ENCODE measurements around the gene SIN3A. TPM values are rescaled to one million over a fixed set of nuclear protein-coding genes. Genes with fewer than 3 reads are reported as not detected.

SIN3A gene
- total RNA-seq, 2 experiments from 2014 or later, result 67.5 to 72.4 TPM

DNA sequence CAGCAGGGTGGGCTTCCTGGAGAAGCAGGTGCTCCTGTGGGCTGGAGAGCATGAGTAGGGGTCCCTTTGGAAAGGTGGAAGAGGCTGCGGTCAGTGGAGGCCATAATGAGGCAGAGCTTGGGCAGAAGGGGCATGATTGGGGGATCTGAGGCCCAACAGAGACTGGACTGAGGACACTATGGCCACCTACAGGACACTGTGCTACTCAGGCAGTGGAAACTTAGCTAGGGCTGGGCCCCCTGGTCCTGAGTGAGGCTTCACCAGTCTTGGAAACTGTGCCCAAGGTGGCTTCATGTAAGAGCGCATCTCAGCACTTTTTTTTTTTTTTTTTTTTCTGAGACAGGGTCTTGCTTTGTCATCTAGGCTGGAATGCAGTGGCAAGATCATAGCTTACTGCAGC lies 121.9 kb downstream of the SIN3A start:
- Mint-ChIP-seq H3K4me3 (no peak overlapping the region), H3K27me3 (no peaks in the 10 kb centered on the region), H3K27ac (no peak overlapping the region), H3K4me1 (ENCODE audit: low read depth) (no peaks in the 10 kb centered on the region), H3K36me3 (ENCODE audit: low read depth) (no peaks in the 10 kb centered on the region), H3K9me3 (no peaks in the 10 kb centered on the region)
- ATAC-seq, result no peak
- ChIA-PET CTCF (no interaction called here), POLR2A (no interaction called here)
- intact Hi-C loops (cut with micrococcal nuclease), result no loop called here
- DNase-seq, result no peak
- TF ChIP-seq, protein P1, sequence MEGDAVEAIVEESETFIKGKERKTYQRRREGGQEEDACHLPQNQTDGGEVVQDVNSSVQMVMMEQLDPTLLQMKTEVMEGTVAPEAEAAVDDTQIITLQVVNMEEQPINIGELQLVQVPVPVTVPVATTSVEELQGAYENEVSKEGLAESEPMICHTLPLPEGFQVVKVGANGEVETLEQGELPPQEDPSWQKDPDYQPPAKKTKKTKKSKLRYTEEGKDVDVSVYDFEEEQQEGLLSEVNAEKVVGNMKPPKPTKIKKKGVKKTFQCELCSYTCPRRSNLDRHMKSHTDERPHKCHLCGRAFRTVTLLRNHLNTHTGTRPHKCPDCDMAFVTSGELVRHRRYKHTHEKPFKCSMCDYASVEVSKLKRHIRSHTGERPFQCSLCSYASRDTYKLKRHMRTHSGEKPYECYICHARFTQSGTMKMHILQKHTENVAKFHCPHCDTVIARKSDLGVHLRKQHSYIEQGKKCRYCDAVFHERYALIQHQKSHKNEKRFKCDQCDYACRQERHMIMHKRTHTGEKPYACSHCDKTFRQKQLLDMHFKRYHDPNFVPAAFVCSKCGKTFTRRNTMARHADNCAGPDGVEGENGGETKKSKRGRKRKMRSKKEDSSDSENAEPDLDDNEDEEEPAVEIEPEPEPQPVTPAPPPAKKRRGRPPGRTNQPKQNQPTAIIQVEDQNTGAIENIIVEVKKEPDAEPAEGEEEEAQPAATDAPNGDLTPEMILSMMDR (IDR thresholded peaks at IDR 0.05), result no peak

DNA sequence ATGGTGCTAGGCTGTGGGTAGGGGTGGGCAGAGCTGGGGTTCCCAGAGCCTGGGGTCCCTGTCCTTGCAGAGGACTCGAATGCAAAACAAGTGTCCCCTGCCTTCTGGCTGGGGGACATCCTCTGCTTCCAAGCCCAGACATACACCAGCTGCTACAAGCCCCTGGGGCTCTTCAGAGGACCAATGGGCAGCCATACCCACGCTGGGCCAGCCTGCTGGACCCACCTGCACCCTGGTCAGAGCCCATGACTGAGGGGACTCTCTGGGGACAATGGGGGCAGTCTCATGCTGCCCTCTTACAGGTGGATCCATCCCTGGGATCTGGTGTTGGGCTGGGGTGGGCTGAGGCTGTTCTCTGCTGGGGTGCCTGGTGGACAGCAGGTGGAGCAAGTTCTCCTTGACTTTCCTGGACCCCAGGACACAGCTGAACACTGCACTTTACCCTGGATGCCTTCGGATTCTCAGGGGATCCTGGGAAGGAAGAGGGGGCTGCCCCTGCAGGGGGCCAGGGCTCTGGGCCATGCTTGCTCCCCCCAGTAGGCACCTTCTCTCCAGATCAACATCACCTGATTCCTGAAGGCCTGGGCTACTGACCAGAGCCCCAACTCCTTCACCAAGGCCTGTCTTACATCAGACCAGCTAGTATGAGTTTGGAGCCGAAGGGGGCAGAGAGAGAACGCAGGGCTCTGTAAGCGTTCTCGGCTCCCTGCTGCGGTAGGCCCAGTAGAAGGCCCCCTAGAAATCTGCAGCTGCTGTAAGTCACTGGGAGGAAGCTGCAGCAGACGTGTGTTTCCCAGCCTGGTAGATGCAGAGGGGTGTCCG lies 122.8 kb downstream of the SIN3A start:
- ATAC-seq (no peak), DNase-seq (no peak)
- ChIA-PET POLR2A (interaction anchor here (0.6 to 0.9 kb wide), 2 partner anchors 102 to 306 kb away, joined by 3 read pairs; partner anchors contain the start of gene PPCDC), CTCF (interaction anchor here (0.6 kb wide), 1 partner anchor 238 kb away, joined by 3 read pairs; no protein-coding TSS in a partner anchor)
- Mint-ChIP-seq H3K4me1 (ENCODE audit: low read depth) (no peaks in the 10 kb centered on the region), H3K27ac (no peak overlapping the region), H3K9me3 (no peaks in the 10 kb centered on the region), H3K4me3 (no peak overlapping the region), H3K27me3 (no peaks in the 10 kb centered on the region), H3K36me3 (ENCODE audit: low read depth) (no peaks in the 10 kb centered on the region)
- TF ChIP-seq, protein P1 (IDR thresholded peaks at IDR 0.05), result no peak
- intact Hi-C loops (cut with micrococcal nuclease), result no loop called here

DNA sequence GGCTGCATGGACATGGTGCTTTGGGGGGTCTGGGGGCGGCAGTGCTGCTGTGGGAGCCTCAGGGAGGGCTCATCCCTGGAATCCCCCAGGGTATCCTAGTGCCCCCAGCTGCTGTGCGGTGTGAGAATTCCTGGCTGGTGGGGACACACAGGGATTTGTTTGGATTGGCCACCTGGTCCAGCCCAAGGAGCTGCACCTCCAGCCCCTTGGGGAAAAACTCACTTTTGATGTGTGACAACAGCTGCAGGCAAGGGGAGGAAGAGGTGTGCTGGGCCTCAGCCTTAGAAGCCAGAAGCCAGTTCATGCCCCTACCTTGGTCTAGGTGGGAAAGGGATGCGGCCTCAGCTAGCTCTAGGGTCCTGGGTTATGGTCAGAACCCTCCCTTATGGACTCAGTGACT lies 124.0 kb downstream of the SIN3A start:
- DNase-seq (no peak), ATAC-seq (no peak)
- H3K4me1 Mint-ChIP-seq (ENCODE audit: low read depth), result no peaks in the 10 kb centered on the region
- ChIA-PET POLR2A (no interaction called here), CTCF (no interaction called here)
- TF ChIP-seq, protein P1 (IDR thresholded peaks at IDR 0.05), result no peak
- no peaks in the 10 kb centered on the region for H3K36me3 Mint-ChIP-seq (ENCODE audit: low read depth)
- H3K9me3 Mint-ChIP-seq, result no peaks in the 10 kb centered on the region
- no peaks in the 10 kb centered on the region for H3K27me3 Mint-ChIP-seq
- no peak overlapping the region for H3K4me3 Mint-ChIP-seq
- intact Hi-C loops (cut with micrococcal nuclease), result no loop called here
- no peak overlapping the region for H3K27ac Mint-ChIP-seq

DNA sequence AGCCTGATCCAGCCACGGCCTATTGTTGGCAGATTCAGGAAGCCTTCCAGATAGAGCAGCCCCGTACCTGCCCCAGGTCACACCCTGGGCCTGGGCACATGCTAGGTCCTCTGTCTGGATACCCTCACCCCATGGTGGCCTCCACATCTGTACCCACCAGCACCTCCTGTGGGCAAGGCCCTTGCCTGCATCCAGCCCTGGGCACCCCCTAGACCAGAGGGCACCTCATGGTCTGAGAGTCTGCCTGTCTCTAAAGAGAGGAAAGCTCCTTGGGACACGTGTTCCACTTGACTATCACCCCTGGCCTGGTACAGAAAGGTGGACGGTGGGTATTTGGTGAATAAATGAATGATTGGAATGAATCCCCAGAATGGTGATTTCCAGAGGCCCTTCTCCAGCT lies 124.5 kb downstream of the SIN3A start:
- ChIA-PET CTCF (no interaction called here), POLR2A (no interaction called here)
- no peak for ATAC-seq
- Mint-ChIP-seq H3K4me1 (ENCODE audit: low read depth) (no peaks in the 10 kb centered on the region), H3K36me3 (ENCODE audit: low read depth) (no peaks in the 10 kb centered on the region), H3K27ac (no peak overlapping the region), H3K4me3 (no peak overlapping the region), H3K9me3 (no peaks in the 10 kb centered on the region), H3K27me3 (no peaks in the 10 kb centered on the region)
- no peak for DNase-seq
- TF ChIP-seq, protein P1 (IDR thresholded peaks at IDR 0.05), result no peak
- intact Hi-C loops (cut with micrococcal nuclease), result no loop called here

DNA sequence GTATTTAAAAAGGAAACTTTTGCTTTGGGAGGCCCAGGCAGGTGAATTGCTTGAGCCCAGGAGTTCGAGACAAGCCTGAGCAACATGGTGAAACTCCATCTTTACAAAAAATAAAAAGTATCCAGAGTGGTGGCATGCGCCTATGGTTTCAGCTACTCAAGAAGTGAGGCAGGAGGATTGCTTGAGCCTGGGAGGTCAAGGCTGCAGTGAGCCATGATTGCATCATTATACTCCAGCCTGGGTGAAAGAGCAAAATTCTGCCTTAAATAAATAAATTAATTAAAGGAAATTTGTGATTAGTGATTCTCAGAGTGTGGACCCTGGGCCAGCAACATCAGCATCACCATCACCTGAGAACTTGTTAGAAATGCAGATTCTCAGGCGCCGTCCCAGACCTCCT lies 125.6 kb downstream of the SIN3A start:
- intact Hi-C loops (cut with micrococcal nuclease), result no loop called here
- Mint-ChIP-seq H3K4me1 (ENCODE audit: low read depth) (no peaks in the 10 kb centered on the region), H3K27ac (no peak overlapping the region), H3K4me3 (no peak overlapping the region), H3K36me3 (ENCODE audit: low read depth) (no peaks in the 10 kb centered on the region), H3K27me3 (no peaks in the 10 kb centered on the region), H3K9me3 (no peaks in the 10 kb centered on the region)
- DNase-seq (no peak), ATAC-seq (no peak)
- POLR2A ChIA-PET, result no interaction called here
- CTCF ChIA-PET, result no interaction called here
- TF ChIP-seq, protein P1 (IDR thresholded peaks at IDR 0.05), result no peak
